Measurements from ENCODE around the gene CHCHD3. TPM values are rescaled to one million over a fixed set of nuclear protein-coding genes. Genes with fewer than 3 reads are reported as not detected.

Gene CHCHD3
- total RNA-seq, 1 experiment from 2014 or later = 100 TPM

GRCh38 chr7:132959891-132960290, 122.0 kb downstream of the CHCHD3 start:
- BruUV-seq (replicated peaks) = no TSS peak
- CTCF ChIA-PET = no interaction called here

GRCh38 chr7:132956556-132956955, 125.3 kb downstream of the CHCHD3 start:
- intact Hi-C loops (cut with micrococcal nuclease; ENCODE audit: unreplicated experiment) = no loop called here
- Histone ChIP-seq H3K9me3 (ENCODE audit: insufficient read depth, low read depth) (no peaks in the 10 kb centered on the region), H3K79me2 (ENCODE audit: low read depth) (no peaks in the 10 kb centered on the region), H3K4me1 (replicated peaks; ENCODE audit: insufficient read depth) (no peaks in the 10 kb centered on the region), H3K27ac (no peak overlapping the region), H2AFZ (no peak overlapping the region), H3K4me3 (no peak overlapping the region), H3K9me2 (ENCODE audit: insufficient read depth) (no peaks in the 10 kb centered on the region), H3K4me2 (no peak overlapping the region), H3F3A (ENCODE audit: insufficient read depth, low read depth) (no peaks in the 10 kb centered on the region), H3K27me3 (ENCODE audit: insufficient read depth, low read depth) (no peaks in the 10 kb centered on the region), H3K36me3 (ENCODE audit: low read depth) (no peaks in the 10 kb centered on the region), H4K20me1 (ENCODE audit: insufficient read depth) (no peaks in the 10 kb centered on the region)
- DNase-seq = no peak
- BruUV-seq (replicated peaks) = no TSS peak
- no peak for TF ChIP-seq EZH2 (IDR thresholded peaks at IDR 0.05; ENCODE audit: low read depth)
- no peak for TF ChIP-seq CTCF (conservative IDR thresholded peaks at IDR 0.05)
- ChIA-PET CTCF (no interaction called here), POLR2A (ENCODE audit: unreplicated experiment) (no interaction called here)

More at GRCh38 chr7:132959891-132960290, 122.0 kb downstream of the CHCHD3 start:
- intact Hi-C loops (cut with micrococcal nuclease; ENCODE audit: unreplicated experiment) = no loop called here
- no peaks in the 10 kb centered on the region for H3K27me3 ChIP-seq (ENCODE audit: insufficient read depth, low read depth)
- no peaks in the 10 kb centered on the region for H3K4me1 ChIP-seq (replicated peaks; ENCODE audit: insufficient read depth)
- no peaks in the 10 kb centered on the region for H3F3A ChIP-seq (ENCODE audit: insufficient read depth, low read depth)
- no peak overlapping the region for H3K4me2 ChIP-seq
- TF ChIP-seq EZH2 (IDR thresholded peaks at IDR 0.05; ENCODE audit: low read depth) (no peak), CTCF (conservative IDR thresholded peaks at IDR 0.05) (no peak)
- H3K79me2 ChIP-seq (ENCODE audit: low read depth) = 0 out of 2 replicates have a peak, but pooled peaks cover 5% of the 10 kb centered on the region
- no peaks in the 10 kb centered on the region for H4K20me1 ChIP-seq (ENCODE audit: insufficient read depth)
- H3K4me3 ChIP-seq = no peak overlapping the region
- no peaks in the 10 kb centered on the region for H3K9me3 ChIP-seq (ENCODE audit: insufficient read depth, low read depth)
- POLR2A ChIA-PET (ENCODE audit: unreplicated experiment) = no interaction called here
- no peak for DNase-seq
- no peak overlapping the region for H3K27ac ChIP-seq
- H3K9me2 ChIP-seq (ENCODE audit: insufficient read depth) = no peaks in the 10 kb centered on the region
- H2AFZ ChIP-seq = no peak overlapping the region
- no peaks in the 10 kb centered on the region for H3K36me3 ChIP-seq (ENCODE audit: low read depth)

GRCh38 chr7:132953468-132953867, 128.4 kb downstream of the CHCHD3 start:
- Histone ChIP-seq H2AFZ (no peak overlapping the region), H3K4me2 (no peak overlapping the region), H3K4me1 (replicated peaks; ENCODE audit: insufficient read depth) (no peaks in the 10 kb centered on the region), H4K20me1 (ENCODE audit: insufficient read depth) (no peaks in the 10 kb centered on the region), H3K9me3 (ENCODE audit: insufficient read depth, low read depth) (no peaks in the 10 kb centered on the region), H3K4me3 (no peak overlapping the region), H3K36me3 (ENCODE audit: low read depth) (no peaks in the 10 kb centered on the region), H3F3A (ENCODE audit: insufficient read depth, low read depth) (no peaks in the 10 kb centered on the region), H3K27ac (no peak overlapping the region), H3K9me2 (ENCODE audit: insufficient read depth) (no peaks in the 10 kb centered on the region), H3K27me3 (ENCODE audit: insufficient read depth, low read depth) (no peaks in the 10 kb centered on the region), H3K79me2 (ENCODE audit: low read depth) (no peaks in the 10 kb centered on the region)
- CTCF ChIA-PET = no interaction called here
- intact Hi-C loops (cut with micrococcal nuclease; ENCODE audit: unreplicated experiment) = no loop called here
- no TSS peak for BruUV-seq (replicated peaks)
- TF ChIP-seq EZH2 (IDR thresholded peaks at IDR 0.05; ENCODE audit: low read depth) = no peak
- no peak for TF ChIP-seq CTCF (conservative IDR thresholded peaks at IDR 0.05)
- POLR2A ChIA-PET (ENCODE audit: unreplicated experiment) = no interaction called here
- no peak for DNase-seq

Data from PC-9 (cell line).